GM18868 (cell line): ENCODE measurements around the gene KANK4.

Experiments used
- ATAC-seq: cut with Tn5 transposase; IDR thresholded peaks from one replicate; pipeline ENCODE4 v1.9.1; 2021; ENCODE audit warnings: mild to moderate bottlenecking, moderate library complexity; ENCODE audit not compliant: unreplicated experiment

The KANK4 gene

DNA sequence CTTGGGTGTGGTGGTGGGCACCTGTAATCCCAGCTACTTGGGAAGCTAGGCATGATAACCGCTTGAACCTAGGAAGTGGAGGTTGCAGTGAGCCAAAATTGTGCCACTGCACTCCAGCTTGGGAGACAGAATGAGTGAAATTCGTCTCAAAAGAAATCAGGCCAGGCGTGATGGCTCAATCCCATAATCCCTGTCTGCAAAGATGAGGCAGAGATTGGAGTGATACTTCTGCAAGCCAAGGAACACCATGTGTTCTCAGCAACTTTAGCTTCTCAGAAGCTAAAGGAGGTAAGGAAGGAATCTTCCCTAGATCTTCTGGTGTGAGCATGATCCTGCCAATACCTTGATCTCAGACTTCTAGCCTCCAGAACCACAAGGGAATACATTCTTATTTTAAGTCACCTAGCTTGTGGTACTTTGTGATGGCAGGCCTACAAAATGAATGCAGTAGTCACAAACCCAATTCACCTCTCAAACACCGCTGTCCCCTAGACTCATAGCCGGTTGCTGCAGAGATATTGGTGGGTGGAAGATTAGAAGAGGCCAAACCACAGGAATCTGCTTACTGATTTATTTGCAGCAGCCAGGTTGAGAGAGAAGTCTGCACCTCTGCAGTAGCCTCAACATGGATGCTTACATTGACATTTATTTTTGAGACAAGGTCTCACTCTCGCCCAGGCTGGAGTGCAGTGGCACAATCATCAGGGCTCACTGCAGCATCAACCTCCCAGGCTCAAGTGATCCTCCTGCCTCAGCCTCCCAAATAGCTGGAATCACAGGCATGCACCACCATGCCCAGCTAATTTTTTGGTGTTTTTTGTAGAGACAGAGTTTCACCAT is 105.9 kb downstream of the KANK4 start:
- no peak for ATAC-seq

DNA sequence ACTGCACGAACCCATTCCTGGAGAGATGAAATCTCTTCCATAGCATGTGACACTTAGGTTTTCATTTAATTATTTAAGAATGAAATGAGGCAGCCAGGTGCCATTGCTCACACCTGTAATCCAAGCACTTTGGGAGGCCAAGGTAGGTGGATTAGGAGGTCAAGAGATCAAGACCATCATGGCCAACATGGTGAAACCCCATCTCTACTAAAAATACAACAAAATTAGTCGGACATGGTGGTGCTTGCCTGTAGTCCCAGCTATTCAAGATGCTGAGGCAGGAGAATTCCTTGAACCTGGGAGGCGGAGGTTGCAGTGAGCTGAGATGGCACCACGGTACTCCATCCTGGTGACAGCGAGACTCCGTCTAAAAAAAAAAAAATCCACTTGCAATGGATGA is 106.8 kb downstream of the KANK4 start:
- ATAC-seq = no peak

DNA sequence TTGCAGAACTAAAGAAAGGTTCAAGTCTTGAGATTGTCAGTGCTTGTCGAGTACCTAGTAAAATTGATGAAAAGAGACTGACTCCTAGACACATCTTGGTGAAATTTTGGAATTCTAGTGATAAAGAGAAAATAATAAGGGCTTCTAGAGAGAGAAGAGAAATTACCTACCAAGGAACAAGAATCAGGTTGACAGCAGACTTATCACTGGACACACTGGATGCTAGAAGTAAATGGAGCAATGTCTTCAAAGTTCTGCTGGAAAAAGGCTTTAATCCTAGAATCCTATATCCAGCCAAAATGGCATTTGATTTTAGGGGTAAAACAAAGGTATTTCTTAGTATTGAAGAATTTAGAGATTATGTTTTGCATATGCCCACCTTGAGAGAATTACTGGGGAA is 108.3 kb downstream of the KANK4 start:
- ATAC-seq = no peak

DNA sequence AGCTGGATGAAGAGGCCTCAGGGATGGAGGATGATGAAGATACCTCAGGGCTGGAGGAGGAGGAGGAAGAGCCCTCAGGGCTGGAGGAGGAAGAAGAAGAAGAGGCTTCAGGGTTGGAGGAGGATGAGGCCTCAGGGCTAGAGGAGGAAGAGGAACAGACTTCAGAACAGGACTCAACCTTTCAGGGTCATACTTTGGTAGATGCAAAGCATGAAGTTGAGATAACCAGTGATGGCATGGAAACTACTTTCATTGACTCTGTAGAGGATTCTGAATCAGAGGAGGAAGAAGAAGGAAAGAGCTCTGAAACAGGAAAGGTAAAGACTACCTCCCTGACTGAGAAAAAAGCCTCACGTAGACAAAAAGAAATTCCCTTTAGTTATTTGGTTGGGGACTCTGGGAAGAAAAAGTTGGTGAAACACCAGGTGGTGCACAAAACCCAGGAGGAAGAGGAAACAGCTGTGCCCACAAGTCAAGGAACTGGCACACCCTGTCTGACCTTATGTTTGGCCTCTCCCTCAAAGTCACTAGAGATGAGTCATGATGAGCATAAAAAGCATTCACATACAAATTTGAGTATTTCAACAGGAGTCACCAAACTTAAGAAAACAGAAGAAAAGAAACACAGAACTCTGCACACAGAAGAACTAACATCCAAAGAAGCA is 109.2 kb downstream of the KANK4 start:
- no peak for ATAC-seq

DNA sequence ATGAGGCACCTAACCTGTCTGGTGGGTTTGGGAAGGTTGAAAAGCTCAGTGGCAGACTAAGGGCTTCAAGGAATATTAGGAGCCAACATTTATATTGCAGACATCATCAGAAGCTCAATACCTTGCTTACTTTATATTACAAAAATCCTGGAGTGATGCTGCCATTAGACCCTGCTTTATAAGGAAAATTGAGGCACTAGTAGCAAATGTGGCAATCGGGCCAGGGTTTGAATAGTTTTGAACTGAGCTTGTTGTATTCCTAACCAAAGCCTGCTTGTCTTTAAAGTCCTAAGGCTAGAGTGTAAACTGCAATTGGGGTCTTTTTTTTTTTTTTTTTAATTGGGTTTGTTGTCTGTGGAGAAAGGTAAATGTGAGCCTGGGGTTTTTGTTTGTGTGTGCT is 110.3 kb downstream of the KANK4 start:
- no peak for ATAC-seq

DNA sequence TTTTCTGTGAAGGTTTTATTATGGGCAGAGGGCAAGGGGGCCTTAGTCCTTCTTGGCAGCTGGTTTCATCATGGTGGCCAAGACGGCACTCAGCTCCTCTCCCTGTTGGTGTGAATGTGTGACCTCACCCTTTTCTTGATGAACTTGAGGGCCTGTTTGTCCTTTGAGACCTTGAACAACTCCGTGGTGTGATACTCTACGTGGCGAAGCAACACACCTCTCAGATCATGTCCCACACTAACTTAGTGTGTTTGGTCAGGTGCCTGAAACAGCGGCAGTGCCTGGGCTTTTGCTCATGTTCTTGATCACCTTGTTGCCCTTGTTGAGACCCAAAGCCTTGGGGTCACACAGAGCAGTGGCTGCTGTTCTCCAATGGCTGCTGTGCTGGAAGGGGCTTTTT is 111.1 kb downstream of the KANK4 start:
- ATAC-seq = no peak

DNA sequence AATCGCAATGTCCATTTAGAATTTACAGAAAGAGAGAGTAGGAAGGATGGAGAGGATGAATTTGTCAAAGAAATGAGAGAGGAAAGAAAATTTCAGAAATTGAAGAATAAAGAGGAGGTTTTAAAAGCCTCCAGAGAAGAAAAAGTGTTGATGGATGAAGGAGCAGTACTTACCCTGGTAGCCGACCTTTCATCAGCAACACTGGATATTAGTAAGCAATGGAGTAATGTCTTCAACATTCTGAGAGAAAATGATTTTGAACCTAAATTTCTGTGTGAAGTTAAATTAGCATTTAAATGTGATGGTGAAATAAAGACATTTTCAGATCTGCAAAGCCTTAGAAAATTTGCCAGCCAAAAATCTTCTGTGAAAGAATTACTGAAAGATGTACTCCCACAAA is 112.0 kb downstream of the KANK4 start:
- no peak for ATAC-seq

DNA sequence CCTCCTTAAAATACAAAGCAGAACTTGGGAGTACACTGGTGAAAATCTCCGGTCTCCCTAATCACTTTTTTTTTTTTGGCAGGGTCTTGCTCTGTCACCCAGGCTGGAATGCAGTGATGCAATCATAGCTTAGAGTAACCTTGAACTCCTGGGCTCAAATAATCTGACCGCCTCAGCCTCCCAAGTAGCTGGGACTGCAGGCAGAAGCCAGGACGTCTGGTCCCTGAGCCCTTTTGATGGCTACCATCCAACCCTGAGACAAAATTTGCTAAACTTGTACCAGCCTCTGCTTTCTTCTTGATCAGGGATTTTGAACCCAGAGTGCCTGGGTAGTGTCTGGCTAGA is 120.5 kb downstream of the KANK4 start:
- ATAC-seq = no peak

DNA sequence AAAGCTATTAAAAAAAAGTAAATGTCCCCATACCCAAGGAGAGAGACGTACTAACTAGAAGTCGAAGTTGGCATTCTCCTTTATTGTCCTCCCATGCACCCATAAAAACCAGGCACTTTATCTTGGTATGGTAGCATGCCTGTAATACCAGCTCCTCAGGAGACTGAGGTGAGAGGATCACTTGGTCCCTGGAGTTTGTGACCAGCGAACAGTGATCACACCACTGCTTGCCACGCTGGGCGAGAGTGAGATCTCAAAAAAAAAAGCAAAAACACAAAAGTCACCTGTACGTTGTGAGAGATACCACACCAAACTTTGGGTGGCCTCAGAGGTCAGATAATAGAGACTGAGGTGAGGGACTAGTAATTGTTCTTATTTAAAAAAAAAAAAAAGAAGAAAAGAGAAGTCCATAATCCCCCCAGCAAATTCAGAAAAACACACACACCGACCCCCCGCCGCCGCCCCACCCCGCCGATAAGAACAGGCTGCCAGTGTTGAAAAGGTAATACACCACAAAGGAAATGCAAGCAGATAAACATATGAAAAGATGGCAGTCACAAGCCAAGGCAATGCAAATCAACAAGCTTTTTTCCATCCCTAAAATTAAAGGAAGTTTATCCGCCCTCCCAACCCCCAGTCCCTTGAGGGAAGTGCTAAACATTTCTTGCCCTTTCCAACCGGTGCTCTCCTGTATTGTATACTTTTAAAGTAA is 121.0 kb downstream of the KANK4 start:
- no peak for ATAC-seq

DNA sequence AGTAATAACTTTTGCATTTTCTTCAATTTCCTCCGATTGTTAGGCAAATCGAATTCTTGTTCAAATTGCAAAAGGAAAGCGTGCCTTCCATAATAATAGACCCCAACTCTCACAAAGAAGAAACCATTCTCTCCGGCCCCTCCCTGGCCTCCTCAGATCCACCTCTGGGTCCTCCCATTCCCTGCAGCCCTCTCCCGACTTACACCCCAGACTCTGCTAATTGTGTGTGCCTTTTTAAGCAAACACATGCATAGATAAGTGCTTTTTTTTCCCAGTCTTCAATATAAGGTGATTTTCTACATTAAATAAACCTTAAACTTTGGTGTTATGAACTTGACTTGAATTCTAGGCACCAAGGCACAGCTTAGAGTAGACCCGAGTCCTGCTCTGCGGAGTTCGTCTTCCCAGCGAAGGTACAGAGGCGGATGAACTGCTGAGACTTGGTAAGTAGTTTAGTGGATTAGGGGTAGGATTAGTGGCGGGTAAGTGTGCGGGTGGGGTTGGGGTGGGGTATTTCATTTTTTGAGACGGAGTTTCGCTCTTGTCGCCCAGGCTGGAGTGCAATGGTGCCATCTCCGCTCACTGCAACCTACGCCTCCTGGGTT is 123.0 kb downstream of the KANK4 start:
- no peak for ATAC-seq

DNA sequence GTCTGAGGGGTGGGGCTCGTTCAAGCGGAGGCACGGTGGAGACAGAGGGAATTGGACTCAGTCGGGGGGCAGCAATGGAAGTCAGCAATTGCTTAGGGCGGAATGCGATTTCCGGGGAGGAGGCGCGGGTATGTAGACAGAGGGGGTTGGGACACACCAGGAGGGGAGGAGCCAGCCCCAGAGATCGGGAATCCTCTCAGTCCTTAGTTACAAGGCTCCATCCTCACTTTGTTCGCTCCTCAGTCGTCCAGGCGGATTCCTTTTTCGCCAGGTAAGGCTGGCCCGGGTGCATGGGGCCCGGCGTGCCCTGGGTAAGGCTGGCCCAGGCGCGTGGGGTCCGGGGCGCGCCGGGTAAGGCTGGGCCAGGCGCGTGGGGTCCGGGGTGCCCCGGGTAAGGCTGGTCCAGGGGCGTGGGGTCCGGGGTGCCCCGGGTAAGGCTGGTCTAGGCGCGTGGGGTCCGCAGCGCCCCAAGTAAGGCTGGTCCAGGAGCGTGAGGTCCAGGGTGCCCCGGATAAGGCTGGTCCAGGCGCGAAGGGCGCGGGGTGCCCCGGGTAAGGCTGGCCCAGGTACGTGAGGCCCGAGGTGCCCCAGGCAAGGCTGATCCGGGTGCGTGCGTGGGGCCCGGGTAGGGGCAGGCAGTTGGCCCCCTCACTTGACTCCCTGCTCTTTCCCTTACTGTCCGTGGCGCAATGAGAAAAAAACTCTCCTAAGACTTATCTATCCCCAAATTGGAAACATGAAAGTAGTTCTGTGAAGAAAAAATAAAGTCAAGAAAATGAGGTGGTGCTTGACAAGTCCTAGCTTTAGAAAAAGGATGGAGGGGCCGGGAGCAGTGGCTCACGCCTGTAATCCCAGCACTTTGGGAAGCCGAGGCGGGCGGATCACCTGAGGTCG is 124.3 kb downstream of the KANK4 start, which contains the start of gene L1TD1:
TSS of gene L1TD1 (plus strand) at position 199 of the 894 bp plus-strand sequence. CDS start 11,780 bp downstream, outside the sequence.
- no peak for ATAC-seq

DNA sequence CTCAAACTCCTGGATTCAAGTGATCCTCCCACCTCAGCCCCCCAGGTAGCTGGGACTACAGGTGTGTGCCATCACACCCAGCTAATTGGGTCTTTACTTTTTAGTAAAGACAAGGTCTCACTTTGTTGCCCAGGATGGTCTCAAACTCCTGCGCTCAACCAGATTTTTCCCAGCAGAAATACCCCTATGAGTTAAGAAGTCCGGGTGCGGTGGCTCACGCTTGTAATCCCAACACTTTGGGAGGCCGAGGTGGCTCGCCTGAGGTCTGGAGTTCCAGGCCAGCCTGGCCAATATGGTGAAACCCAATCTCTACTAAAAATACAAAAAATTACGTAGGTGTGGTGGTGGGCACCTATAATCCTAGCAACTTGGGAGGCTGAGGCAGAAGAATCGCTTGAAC is 131.1 kb downstream of the KANK4 start:
- no peak for ATAC-seq

DNA sequence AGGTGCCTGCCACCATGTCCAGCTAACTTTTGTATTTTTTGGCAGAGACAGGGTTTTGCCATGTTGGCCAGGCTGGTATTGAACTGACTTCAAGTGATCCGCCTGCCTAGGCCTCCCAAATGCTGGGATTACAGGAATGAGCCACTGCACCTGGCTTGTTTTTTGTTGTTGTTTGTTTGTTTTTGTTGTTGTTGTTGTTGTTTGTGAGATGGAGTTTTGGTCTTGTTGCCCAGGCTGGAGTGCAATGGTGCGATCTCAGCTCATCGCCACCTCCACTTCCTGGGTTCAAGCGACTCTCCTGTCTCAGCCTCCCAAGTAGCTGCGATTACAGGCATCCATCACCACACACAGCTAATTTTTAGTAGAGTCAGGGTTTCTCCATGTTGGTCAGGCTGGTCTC is 131.7 kb downstream of the KANK4 start:
- no peak for ATAC-seq
